SK-N-MC (cell line): Measurements from ENCODE around the gene CABCOCO1.

Experiments used
- EZH2 ChIP-seq: fragments of 200-600 bp; sonication (generic); IDR thresholded peaks from one replicate; pipeline ENCODE4 v1.6.1; 2017; ENCODE audit warnings: antibody characterized with exemption
- FOXP2 ChIP-seq: optimal IDR thresholded peaks from 2 replicates; pipeline ENCODE3; 2011; ENCODE audit warnings: mild to moderate bottlenecking, moderate library complexity; ENCODE audit not compliant: insufficient read depth; ENCODE audit errors: extremely low read length, control extremely low read depth
- POLR2AphosphoS5 ChIP-seq: IDR thresholded peaks from 2 replicates; pipeline ENCODE4 v1.6.1; 2012; ENCODE audit warnings: mild to moderate bottlenecking, low read depth, low read length, borderline replicate concordance

DNA sequence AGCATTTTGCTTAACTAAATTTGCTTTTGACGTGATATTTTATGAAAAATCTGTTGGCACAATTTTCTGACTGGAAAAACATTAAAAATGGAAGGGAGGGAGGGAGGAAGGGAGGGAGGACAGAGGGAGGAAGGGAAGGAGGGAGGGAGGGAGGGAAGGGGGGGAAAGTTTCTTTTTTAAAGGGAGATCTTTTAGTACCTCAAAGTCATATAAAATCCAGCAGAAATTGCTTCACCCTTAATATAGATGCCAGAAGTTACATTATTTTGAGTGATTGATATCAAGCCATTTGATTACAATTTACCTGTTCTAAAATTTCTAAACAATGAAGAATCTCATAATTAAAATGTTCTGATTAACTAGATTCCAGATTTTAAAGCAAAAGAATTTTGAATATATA lies 68.9 kb downstream of the CABCOCO1 start:
- TF ChIP-seq POLR2AphosphoS5 (no peak), EZH2 (no peak), FOXP2 (no peak)
